ENCODE data around the gene LTB.

DNA sequence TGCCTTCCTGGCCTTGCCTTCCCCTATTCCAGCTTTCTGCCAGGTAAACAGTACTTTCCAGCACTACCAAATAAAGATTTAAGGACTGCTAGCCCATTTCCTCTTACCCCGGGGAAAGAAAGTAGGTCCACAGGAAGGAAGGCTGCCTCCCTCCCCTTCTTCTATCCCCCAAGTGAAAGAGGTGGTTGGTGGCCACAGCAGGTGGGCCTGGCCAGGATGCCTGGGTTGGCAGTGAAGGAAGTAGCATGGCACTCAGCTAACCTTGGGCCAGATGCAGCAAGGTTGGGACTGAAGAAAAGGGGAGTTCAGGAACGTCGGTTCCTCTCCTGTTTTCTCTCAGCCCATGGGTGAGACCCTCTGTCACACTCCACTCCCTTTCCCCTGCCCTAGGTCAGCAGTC is 25.9 kb downstream of the LTB start:
- no peak for TF ChIP-seq NFIC (IDR thresholded peaks at IDR 0.05)
- no peak for TF ChIP-seq TCF12 (IDR thresholded peaks at IDR 0.05; ENCODE audit: low read depth)
- TF ChIP-seq RAD21 (IDR thresholded peaks at IDR 0.05; ENCODE audit: low read depth): no peak
- no peak for TF ChIP-seq EP300 (IDR thresholded peaks at IDR 0.05; ENCODE audit: borderline replicate concordance)
- TF ChIP-seq CEBPB (IDR thresholded peaks at IDR 0.05): no peak
- TF ChIP-seq, protein P1, sequence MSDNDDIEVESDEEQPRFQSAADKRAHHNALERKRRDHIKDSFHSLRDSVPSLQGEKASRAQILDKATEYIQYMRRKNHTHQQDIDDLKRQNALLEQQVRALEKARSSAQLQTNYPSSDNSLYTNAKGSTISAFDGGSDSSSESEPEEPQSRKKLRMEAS (IDR thresholded peaks at IDR 0.05): no peak

Measured in Ishikawa (cell line).